Neural cell (in vitro differentiated cells): ENCODE measurements around the gene COL16A1. TPM values are rescaled to one million over a fixed set of nuclear protein-coding genes. Genes with fewer than 3 reads are reported as not detected.

Experiments used
- H2AFZ ChIP-seq: fragments of 200-600, 300-800 bp; sonication (generic), shearing (Covaris generic); 2 replicates; pipeline ENCODE4 v1.6.0; 2014; ENCODE audit warnings: low read depth, mild to moderate bottlenecking, antibody characterized with exemption, low read length, moderate library complexity
- H3F3A ChIP-seq: fragments of 200-600 bp; shearing (Covaris generic); 2 replicates; pipeline ENCODE4 v1.6.1; 2016; ENCODE audit warnings: mild to moderate bottlenecking, moderate library complexity, mixed read lengths, antibody characterized with exemption, low read length; ENCODE audit not compliant: insufficient read depth, poor library complexity, severe bottlenecking
- H3K27ac ChIP-seq: fragments of 200-600, 300-800 bp; sonication (generic), shearing (Covaris generic); 2 replicates; pipeline ENCODE4 v1.5.1; 2014; ENCODE audit warnings: mild to moderate bottlenecking, low read length, moderate library complexity
- H3K27me3 ChIP-seq: fragments of 300-800, 200-600 bp; sonication (generic), shearing (Covaris generic); 2 replicates; pipeline ENCODE4 v1.6.0; 2014; ENCODE audit warnings: mild to moderate bottlenecking, low read depth, low read length, moderate library complexity; ENCODE audit not compliant: insufficient read depth
- H3K36me3 ChIP-seq: fragments of 300-800, 200-600 bp; sonication (generic), shearing (Covaris generic); 2 replicates; pipeline ENCODE4 v1.5.1; 2014; ENCODE audit warnings: mild to moderate bottlenecking, antibody characterized with exemption, low read length, moderate library complexity; ENCODE audit not compliant: insufficient read depth
- H3K4me2 ChIP-seq: fragments of 300-800, 200-600 bp; sonication (generic), shearing (Covaris generic); 2 replicates; pipeline ENCODE4 v1.6.0; 2014; ENCODE audit warnings: mild to moderate bottlenecking, low read length
- H3K4me3 ChIP-seq: fragments of 300-800, 200-600 bp; sonication (generic), shearing (Covaris generic); 2 replicates; pipeline ENCODE4 v1.5.1; 2014; ENCODE audit warnings: mild to moderate bottlenecking, low read length, moderate library complexity
- H3K79me2 ChIP-seq: fragments of 200-600 bp; shearing (Covaris generic); replicated peaks from 2 replicates; pipeline ENCODE4 v1.6.0; 2014; ENCODE audit warnings: mild to moderate bottlenecking, low read length, moderate library complexity; ENCODE audit not compliant: insufficient read depth
- H3K9ac ChIP-seq: fragments of 300-800, 200-600 bp; sonication (generic), shearing (Covaris generic); 2 replicates; pipeline ENCODE4 v1.6.1; 2016; ENCODE audit warnings: mild to moderate bottlenecking, low read length, mixed read lengths
- H3K9me2 ChIP-seq: fragments of 200-600 bp; shearing (Covaris generic); 2 replicates; pipeline ENCODE4 v1.6.1; 2016; ENCODE audit warnings: mild to moderate bottlenecking, low read length, mixed read lengths; ENCODE audit not compliant: insufficient read depth
- H3K9me3 ChIP-seq: fragments of 200-600, 300-800 bp; sonication (generic), shearing (Covaris generic); 2 replicates; pipeline ENCODE4 v1.6.1; 2016; ENCODE audit warnings: mild to moderate bottlenecking, mixed run types, low read length, moderate library complexity, mixed read lengths
- H4K20me1 ChIP-seq: fragments of 200-600 bp; shearing (Covaris generic); 2 replicates; pipeline ENCODE4 v1.6.1; 2016; ENCODE audit warnings: mild to moderate bottlenecking, mixed run types; ENCODE audit not compliant: insufficient read depth
- CTCF ChIP-seq: fragments of 450-650 bp; IDR thresholded peaks from 2 replicates; pipeline ENCODE4 v1.5.1; 2014; ENCODE audit warnings: antibody characterized with exemption, mild to moderate bottlenecking, moderate library complexity; ENCODE audit not compliant: poor library complexity, severe bottlenecking
- EP300 ChIP-seq: fragments of 450-650 bp; conservative IDR thresholded peaks from 2 replicates; pipeline ENCODE4 v1.6.1; 2014; ENCODE audit warnings: antibody characterized with exemption, mild to moderate bottlenecking, moderate library complexity; ENCODE audit not compliant: poor library complexity, severe bottlenecking
- EZH2 ChIP-seq: fragments of 200-600, 300-800 bp; shearing (Covaris generic), sonication (generic); IDR thresholded peaks from 2 replicates; pipeline ENCODE4 v1.6.1; 2014; ENCODE audit warnings: antibody characterized with exemption, low read length, borderline replicate concordance, mild to moderate bottlenecking; ENCODE audit not compliant: insufficient read depth, poor library complexity, severe bottlenecking
- MXI1 ChIP-seq: fragments of 450-650 bp; conservative IDR thresholded peaks from 2 replicates; pipeline ENCODE4 v1.6.1; 2014; ENCODE audit warnings: antibody characterized with exemption, mild to moderate bottlenecking; ENCODE audit not compliant: poor library complexity, severe bottlenecking
- POLR2AphosphoS5 ChIP-seq: IDR thresholded peaks from 2 replicates; pipeline ENCODE4 v1.6.1; 2012
- RAD21 ChIP-seq: fragments of 450-650 bp; conservative IDR thresholded peaks from 2 replicates; pipeline ENCODE4 v1.6.1; 2014; ENCODE audit warnings: antibody characterized with exemption, mild to moderate bottlenecking, moderate library complexity
- SMC3 ChIP-seq: fragments of 450-650 bp; conservative IDR thresholded peaks from 2 replicates; pipeline ENCODE4 v1.6.1; 2014; ENCODE audit warnings: antibody characterized with exemption, mild to moderate bottlenecking, moderate library complexity; ENCODE audit not compliant: poor library complexity
- TAF1 ChIP-seq: IDR thresholded peaks from 2 replicates; pipeline ENCODE4 v1.6.1; 2012; ENCODE audit warnings: low read depth
- polyA plus RNA-seq: library from polyadenylated mRNA; depleted of rRNA; stranded (reverse); fragments of >200 nt; gene quantifications from 2 replicates; pipeline ENCODE4 v1.2.3, GENCODE V29; 2014
- TF ChIP-seq, protein P1 (sequence below): IDR thresholded peaks from 2 replicates; pipeline ENCODE4 v1.6.1; 2012; ENCODE audit warnings: borderline replicate concordance

The COL16A1 gene
- polyA plus RNA-seq, 1 donor from 2014 or later, result 3.4 TPM

DNA sequence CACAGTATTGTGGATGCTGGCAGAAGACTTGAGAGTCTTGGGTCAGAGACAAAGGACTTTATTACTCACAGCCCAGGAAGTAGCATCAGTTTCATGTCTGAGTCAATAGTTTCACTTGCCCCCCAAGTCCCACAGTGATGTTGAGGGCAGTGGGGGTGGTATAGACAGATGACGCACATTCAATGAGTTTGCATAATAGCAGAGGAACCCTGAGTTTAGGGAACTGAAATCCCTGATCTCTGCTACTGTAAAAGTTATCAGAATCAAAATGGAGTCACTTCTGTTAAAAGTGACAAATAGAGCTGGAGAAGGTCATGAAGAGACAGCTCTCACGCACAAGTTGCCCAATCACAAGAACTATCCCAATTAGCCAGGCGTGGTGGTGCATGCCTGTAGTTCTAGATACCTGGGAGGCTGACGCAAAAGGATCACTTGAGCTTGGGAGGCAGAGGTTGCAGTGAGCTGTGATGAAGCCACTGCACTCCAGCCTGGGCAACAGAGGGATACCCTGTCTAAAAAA, 97.8 kb downstream of the COL16A1 start:
- no peaks in the 10 kb centered on the region for H3F3A ChIP-seq
- no peak for TF ChIP-seq CTCF
- TF ChIP-seq EZH2, result no peak
- TF ChIP-seq, protein P1, sequence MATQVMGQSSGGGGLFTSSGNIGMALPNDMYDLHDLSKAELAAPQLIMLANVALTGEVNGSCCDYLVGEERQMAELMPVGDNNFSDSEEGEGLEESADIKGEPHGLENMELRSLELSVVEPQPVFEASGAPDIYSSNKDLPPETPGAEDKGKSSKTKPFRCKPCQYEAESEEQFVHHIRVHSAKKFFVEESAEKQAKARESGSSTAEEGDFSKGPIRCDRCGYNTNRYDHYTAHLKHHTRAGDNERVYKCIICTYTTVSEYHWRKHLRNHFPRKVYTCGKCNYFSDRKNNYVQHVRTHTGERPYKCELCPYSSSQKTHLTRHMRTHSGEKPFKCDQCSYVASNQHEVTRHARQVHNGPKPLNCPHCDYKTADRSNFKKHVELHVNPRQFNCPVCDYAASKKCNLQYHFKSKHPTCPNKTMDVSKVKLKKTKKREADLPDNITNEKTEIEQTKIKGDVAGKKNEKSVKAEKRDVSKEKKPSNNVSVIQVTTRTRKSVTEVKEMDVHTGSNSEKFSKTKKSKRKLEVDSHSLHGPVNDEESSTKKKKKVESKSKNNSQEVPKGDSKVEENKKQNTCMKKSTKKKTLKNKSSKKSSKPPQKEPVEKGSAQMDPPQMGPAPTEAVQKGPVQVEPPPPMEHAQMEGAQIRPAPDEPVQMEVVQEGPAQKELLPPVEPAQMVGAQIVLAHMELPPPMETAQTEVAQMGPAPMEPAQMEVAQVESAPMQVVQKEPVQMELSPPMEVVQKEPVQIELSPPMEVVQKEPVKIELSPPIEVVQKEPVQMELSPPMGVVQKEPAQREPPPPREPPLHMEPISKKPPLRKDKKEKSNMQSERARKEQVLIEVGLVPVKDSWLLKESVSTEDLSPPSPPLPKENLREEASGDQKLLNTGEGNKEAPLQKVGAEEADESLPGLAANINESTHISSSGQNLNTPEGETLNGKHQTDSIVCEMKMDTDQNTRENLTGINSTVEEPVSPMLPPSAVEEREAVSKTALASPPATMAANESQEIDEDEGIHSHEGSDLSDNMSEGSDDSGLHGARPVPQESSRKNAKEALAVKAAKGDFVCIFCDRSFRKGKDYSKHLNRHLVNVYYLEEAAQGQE, result no peak
- no peak for TF ChIP-seq POLR2AphosphoS5
- TF ChIP-seq TAF1, result no peak
- TF ChIP-seq SMC3, result no peak
- TF ChIP-seq MXI1, result no peak
- TF ChIP-seq EP300, result no peak
- TF ChIP-seq RAD21, result no peak

More for the DNA sequence above, 97.8 kb downstream of the COL16A1 start:
- no peak overlapping the region for H3K27ac ChIP-seq
- H3K79me2 ChIP-seq, result no peaks in the 10 kb centered on the region
- H3K4me3 ChIP-seq, result no peak overlapping the region
- H3K9me2 ChIP-seq, result no peaks in the 10 kb centered on the region
- H3K36me3 ChIP-seq, result no peaks in the 10 kb centered on the region
- H4K20me1 ChIP-seq, result no peaks in the 10 kb centered on the region
- no peaks in the 10 kb centered on the region for H3K27me3 ChIP-seq
- no peak overlapping the region for H3K9ac ChIP-seq
- no peaks in the 10 kb centered on the region for H3K9me3 ChIP-seq
- H3K4me2 ChIP-seq, result no peak overlapping the region
- no peak overlapping the region for H2AFZ ChIP-seq

Other genes starting within 250 kb of the COL16A1 start
- 1.0 TPM in 1 of 2 replicates, not detected in the other for gene TINAGL1, start 127.5 kb downstream of the COL16A1 start, polyA plus RNA-seq
- 0.34 and 0.37 TPM in 2 replicates for gene HCRTR1, start 86.3 kb downstream of the COL16A1 start, polyA plus RNA-seq
- 48.2 and 51.1 TPM in 2 replicates for gene PEF1, start 59.1 kb downstream of the COL16A1 start, polyA plus RNA-seq
- 45.0 and 51.8 TPM in 2 replicates for gene ADGRB2, start 60.3 kb upstream of the COL16A1 start, polyA plus RNA-seq
- gene SPOCD1, start 112.0 kb upstream of the COL16A1 start, polyA plus RNA-seq, result not detected in 2 replicates
- gene PTP4A2, start 234.4 kb upstream of the COL16A1 start, polyA plus RNA-seq, result 177 and 250 TPM in 2 replicates